GM19452 (cell line): ENCODE measurements around the gene HHATL.

ENCODE experiments used
- ATAC-seq: cut with Tn5 transposase; IDR thresholded peaks from one replicate; pipeline ENCODE4 v1.9.1; 2021; ENCODE audit not compliant: unreplicated experiment

Gene HHATL

DNA sequence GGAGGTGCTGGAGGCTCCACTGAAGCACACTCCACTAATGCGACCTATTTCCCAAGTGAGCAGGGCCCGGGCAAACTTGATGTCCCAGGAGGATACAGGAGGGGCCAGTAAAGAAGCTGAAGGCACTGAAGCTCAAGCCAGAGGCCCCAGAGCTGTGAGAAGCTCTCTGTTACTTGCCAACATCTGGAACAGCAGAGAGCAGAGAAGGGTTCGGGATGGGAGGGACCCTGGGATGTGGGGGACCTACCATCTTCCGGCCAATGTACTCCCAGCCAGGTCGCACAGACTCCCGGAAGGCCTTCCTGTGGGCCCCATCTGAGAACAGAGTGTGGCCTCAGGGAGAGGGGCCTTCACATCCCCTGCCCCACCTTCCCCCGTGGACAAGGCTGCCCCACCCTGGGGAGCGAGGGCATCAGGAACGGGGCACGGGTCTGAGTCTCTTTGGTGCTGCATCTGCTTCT is 3.1 kb downstream of the HHATL start:
- no peak for ATAC-seq

DNA sequence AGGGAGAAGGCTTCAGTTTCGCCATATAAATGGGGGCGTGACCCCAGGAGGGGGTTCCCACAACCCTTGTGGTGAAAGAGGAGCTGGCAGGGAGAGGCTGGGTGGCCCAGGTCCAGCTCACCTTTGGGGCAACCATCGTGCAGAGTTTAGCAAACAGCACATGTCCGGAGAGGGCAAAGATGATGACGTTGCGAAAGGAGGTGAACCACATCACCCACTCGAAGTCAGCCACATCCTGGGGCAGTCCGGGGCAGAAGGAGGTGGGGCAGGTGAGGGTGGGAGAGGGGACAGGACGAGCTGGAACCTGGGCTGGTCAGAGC is 3.7 kb downstream of the HHATL start:
- no peak for ATAC-seq

DNA sequence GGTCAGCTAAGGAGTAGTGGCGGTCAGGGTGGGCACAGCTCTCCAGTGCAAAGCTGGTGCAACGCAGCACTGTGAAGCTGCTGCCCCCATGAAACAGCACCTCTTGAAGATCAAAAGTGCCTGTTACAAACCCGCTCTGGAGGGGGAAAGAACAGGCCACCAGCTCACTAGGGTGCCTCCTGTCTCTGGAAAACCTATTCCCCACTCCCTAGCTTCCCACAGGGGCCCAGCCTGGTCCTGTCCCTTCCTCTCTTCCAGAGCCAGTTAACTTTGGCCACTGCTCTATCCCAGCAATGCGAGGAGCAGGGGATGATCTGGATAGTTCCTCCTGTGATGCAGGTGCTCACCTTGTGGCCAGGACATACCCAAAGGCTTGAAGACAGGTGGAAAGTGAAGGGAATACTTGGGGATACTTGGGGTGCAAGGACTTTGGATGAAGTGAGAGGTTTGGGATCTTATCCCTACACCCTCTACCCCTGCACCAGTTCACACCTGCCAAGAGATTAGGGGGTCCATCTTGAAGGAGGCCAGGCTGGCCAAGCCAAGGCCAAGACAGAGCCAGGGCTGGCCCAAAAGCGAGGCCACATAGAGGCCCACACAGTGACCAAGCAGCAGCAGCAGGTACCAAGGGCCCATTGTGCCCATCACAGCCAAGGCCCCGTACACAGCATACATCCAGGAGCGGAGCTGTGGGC is 4.2 kb downstream of the HHATL start:
- no peak for ATAC-seq

DNA sequence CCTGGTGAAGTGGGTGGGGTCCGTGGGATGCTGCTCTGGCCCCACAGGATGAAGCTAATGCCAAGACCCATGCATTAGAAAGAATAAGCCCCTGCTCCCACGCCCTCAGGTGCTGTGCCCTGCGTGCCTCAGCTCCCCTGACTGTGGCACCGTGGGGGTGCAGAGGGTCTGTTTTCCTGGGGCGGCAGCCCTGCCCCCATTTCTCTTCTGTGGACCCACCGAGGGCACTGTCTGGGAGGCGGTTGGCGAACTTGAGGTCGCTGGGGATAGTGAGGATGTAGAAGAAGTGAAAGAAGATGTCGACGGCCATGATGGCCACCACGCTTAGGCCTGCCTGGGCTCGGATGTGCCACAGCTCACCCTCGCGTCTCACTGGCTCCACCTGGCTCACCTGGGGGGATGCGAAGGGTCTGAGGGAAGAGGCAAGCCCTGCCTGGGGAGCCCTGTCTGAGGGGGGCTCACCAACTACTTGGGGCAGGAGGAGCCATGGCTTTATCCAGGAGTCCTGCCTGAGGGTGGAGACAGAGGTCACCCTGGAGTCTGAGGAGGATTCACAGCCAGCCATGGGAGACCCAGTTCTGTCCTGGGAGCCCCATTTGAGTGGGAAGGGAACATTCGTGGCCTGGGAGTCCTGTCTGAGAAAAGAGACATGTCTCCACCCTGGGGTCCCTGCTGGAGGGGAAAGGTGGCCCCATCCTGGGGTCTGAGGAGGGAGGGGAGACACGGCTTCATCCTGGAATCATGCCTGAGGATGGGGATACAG is 5.1 kb downstream of the HHATL start:
- ATAC-seq = no peak

DNA sequence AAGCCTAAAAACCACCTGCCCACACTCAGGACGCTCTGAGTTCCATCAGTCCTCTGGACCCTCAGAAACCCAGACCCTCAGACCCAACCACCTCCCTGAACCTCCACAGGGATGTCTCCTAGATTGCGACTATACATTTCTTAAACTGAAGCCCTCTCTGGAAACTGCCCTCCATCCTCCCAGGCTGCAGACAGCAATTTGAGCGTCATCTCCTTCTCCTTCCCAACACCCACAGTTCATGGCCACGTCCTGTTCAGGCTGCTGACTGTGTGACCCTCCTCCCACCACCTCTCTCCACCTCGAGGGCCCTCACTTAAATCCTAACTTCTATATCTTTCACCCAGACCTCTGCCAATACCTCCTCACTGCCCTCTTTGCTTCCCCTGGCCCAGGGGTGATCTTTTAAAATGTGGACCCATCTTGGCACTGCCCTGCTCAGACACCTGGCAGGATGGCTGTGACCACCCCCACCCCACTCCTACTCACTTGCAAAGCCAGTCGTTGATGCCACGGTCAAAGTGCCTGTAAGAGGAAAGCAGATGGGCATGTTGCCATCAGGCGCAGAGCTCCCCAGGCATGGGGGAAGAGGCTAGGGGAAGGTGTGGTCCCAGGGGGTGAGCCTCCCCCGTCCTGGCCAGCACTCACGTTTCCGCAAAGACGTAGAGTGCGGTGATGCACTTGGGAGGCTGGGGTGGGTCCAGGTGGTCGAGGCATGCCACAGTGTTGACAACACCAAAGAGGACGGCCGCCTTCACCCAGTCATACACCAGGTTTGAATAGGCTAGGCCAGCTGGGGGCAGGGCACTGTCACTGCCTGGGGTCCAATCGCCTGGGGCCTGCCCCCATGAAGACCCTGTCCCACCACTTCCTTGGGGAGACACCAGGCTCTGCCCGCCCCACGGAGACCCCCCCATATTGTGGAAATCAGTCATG is 6.0 kb downstream of the HHATL start:
- no peak for ATAC-seq

DNA sequence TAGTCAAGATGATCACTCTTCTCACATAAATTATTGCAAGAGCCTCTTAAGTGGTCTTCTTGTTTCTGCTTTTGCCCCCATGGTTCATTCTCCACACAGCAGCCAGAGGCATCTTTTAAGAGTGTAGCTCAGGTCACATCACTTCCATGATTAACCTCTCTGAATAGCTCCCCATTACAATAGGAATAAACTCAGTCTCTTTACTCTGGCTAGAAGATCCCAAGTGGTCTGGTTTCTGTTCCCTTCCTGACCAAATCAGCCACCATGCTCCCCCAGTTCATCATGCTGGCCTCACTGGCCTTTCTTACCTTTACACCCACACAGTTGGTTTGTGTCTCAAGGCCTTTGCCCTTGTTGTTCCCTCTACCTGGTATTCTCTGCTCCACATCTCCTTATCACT is 8.2 kb downstream of the HHATL start:
- ATAC-seq = no peak

DNA sequence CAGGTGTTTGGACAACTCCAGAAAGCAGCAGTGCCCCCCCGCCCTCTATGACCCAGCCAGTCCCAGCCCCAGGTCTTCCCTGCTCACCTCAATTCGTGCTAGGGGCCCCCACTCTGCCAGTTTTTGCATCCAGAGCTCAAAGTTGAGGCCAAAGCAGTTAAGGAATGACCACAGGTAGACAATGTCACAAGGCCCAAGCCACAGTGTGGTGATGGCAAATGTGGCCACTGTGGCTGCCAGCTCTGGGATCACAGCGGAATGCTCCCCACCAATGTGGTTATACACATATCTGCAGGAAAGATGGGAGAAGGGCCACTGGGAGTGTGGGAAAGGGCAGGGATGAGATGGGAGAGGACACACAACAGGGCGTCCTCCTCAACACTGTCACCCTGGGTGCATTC is 9.1 kb downstream of the HHATL start:
- no peak for ATAC-seq

DNA sequence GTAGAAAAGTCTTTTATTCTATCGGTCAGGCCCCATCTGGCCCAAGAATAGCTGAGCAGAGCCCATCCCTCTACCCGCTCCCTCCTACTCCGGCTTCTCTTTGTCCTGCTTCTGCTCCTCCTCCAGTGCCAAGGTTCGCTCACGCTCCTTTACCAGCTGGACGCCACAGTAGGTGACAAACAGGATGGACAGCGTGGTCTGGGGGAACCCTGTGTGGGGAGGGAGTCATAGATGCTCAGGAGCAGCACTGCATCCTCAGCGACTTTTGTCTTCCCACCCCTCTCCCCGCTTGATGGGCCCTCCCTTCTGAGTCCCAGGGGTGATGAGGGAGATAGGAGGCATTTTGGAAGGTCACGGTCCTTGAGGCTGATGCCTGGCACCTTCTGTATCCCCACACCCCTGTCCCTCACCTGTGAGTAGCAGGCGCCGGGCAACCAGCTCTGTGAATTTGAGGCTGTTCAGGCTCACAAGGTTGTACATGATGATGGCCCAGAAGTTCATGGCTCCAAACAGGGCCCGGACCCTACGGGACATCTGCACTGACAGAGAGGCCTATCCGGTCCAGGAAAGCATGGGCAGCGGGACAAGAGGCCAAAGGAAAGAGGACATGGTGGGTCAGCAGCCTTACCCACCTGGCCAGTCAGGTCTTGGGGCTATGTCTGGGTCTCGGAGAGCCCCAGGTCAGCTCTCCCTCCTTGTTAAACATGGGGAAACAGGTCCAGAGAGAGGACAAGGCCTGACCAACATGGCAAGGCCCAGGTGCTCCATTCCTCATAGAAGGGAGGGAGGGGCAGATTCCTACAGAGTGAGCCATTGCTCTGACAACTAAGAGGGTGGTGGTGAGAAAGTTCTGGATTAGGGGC is 9.7 kb downstream of the HHATL start:
- no peak for ATAC-seq

DNA sequence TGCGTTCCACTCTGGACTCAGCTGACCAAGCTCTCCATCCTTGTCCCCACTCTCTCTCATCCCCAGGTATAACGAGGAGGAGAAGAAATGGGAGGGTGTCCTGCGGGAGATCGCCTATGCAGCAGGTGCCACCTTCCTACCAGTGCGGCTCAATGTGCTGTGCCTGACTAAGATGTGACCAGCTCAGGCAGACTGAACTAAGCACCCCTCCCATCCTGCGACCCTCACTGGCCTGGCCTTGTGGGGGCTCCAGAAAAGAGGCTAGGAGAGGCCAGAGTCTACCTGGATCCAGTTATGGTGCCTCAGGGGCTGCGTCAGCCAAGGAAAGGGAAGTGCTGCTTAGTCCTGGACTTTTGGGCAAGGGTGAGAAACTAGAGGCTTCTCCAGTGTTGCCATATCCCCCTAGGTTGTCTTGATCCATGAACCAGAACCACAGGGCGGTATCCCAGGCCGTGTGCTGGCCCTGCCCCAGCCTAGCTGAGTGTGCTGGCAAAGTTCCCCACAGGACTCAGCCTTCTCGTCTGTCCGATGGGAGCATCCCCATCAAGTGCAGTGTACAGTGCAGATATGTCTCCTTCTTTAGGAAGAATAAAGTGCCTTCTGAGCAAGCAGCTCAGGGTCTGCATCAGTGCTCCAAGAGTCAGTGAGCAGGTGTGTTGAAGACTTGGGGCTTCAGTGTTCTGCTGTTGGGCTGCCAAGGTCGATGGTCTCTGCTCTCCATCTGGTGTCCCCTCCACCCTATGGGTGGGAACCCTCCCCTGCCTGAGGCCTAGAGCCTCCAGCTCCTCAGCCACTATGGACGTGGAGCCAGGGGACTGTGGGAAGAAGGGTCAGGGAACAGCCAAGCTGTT is 10.6 kb downstream of the HHATL start:
- ATAC-seq = no peak

DNA sequence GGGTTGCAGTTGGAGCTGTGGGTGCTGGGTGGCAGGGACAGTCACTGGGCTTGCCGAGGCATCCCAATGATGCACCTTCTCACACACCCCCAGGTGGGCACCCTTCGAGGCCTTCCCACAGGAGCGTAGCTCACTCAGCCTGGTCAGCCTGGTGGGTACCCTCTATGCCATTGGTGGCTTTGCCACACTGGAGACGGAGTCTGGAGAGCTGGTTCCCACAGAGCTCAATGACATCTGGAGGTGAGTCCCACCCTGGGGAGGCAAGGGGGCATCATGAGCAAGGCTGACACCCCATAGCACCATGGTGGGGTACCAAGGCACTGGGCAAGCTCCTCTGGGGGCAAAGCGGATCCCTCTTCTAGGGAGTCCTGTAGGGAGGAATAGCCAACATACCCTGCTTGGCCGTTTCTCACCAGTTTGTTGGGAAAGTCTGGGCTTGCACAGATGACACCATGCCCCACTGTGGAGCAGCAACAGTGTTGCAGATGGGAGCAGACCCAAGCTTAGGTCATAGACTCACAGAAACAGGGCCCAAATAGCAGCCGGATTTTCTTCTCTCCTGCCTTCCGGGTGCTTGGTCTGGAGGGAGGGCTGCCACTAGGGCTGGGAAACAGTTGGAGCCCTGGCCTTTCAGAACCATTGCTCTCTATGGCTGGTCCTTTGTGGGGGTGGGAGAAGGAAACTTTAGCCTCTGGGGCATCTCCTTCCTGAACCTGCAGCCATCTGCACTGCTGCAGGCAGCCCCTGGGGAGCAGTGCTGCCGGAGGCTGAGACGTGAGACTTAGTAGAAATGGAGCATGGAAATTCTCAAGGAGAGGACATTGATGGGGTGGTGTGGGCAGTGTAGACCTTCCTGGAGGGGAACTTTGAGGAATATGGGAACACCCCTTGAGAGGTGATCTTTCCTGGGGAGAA is 11.6 kb downstream of the HHATL start:
- ATAC-seq = no peak

DNA sequence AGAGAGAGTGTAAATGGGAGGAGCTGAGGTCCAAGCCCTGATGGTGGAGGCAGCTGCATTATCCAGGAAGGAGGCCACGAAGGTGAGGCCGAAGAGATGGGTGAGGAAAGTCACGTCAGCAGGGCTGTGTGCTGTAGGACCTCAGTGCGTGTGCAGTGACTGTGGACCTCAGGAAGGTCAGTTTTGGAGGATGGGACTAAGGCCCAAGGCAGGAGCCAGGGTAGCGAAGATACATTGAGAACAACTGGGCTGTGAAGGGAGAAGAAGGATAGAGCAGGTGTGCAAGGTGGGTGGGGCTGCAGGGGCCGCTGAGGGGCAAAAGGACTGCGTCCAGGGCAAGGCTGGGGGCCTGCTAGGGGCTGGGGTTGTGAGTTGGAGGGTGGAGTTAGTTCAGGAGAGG is 12.4 kb downstream of the HHATL start:
- ATAC-seq = no peak

DNA sequence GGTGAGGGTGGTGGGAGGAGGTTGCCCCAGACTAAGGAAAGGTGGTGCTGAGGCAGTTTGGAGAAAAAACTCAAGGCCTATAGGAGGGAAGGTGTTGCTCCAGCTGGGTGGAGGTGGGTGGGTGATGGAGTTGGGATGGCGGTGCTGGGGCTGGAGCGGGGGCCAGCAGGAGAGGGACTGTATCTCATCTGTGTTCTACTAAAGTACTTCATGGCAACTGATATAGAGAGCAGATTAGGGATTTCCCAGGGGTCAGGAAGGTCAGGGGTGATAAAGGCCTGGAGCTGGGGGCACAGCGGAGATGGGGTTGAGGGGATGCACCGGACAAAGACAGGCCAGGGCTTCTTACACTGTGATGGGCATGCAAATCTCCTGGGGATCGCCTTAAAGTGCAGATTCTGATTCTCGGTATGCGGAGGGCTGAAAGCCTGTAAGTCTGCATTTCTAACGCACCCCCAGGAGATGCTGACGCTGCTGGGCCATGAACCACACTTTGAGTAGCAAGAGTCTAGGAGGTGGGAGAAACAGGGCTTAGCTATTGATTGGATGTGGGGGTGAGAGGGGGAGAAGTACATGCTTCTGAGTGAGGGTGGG is 13.1 kb downstream of the HHATL start:
- ATAC-seq = no peak

DNA sequence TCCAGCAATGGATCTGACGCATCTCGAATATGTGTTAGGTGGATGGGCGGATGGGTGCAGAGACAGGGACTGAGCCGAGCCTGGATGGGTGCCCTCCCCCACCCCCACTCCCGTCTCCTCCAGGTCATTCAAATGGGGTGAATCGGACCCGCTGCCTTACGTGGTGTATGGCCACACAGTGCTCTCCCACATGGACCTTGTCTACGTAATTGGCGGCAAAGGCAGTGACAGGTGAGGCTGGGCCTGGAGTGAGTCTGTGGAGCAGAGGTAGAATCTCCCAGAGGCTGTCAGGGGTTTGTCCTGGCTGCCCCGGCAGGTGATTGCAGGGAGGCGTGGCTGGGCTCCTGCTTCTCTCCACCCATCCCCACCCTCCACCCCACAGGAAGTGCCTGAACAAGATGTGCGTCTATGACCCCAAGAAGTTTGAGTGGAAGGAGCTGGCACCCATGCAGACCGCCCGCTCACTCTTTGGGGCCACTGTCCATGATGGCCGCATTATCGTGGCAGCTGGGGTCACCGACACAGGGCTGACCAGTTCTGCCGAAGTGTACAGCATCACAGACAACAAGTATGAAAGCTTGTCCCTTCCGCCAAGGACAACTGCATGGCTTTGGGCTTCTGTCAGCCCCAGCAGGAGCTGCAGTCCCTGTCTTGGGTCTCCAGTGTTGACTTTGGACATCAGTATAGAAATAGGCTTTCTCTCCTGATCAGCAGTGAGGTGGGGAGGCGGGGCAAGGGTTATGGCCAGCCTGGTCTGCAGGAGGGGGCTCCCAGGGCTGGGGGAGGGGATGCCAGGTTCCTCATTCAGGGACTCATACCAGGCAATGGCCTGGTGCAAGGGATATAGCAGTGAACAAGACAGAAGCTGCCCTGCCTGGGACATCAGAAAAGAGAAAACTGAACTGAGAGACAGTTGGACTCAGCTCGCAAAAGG is 13.8 kb downstream of the HHATL start:
- ATAC-seq = no peak

DNA sequence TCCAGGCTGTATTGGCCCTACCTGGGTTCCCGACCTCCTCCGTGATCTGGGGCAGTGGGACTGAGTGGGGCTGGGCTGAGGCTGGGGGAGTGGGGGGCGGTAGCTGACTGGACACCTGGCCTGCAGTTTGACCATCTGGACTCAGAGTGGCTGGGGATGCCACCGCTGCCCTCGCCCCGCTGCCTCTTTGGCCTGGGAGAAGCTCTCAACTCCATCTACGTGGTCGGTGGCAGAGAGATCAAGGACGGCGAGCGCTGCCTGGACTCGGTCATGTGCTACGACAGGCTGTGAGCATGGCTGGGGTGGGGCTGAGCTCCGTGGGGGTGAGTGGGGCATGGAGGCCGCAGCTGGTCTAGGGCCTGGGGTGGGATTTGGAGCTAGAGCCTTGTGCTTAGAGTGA is 14.6 kb downstream of the HHATL start:
- no peak for ATAC-seq

DNA sequence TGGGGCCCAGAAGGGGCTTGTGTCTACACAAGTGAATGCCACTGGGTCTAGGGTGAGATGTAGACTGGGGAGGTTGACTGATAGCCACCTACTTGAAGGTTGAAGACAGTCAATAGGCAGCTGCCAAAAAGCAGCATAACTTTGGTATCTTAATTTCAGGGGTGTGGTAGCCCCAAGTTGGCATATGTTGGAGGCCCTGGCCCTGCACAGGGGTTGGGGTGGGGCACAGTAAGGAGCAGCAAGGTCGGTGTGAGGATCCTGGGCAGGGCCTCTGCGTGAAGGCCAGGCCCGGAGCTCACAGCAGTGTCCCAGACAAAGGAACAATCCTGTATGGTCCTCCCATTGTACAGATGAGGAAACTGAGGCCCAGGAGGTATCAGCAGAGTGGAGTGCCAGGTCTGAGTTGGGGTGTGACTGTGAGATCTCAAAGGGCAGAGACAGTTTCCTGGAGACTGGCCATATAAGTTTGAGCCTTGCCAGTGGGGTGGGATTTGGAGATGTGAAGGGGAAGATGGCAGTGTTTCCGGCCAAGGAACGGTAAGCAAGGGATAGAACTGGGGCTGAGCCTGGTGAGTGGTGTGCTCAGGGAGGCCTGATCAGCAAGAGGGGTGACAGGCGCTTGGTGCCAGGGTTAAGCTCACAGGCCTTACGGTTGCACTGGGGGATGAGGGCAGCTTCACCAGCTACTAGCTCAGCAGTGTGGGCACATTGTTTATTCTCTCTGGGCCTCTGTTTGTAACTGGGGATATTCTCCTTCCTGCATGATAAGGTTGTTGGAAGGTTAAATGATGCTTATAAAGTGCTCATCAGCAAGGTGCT is 15.6 kb downstream of the HHATL start:
- no peak for ATAC-seq
